Prostate gland (tissue), 2 donors: ENCODE data around the gene ABCG8.

Source experiments
- CTCF ChIP-seq, 4 experiments: fragments of 200-600 bp in 2 of 4; fragments of 450-650 bp in 2 of 4; sonication (generic) in 2 of 4; IDR thresholded peaks; 1 replicate in 3 of 4; 2 replicates in 1 of 4; pipeline ENCODE4 v1.5.1; 2016 to 2019; ENCODE audit warnings: antibody characterized with exemption in 4 of 4, mild to moderate bottlenecking in 2 of 4, moderate library complexity in 2 of 4
- POLR2A ChIP-seq: fragments of 450-650 bp; IDR thresholded peaks from one replicate; pipeline ENCODE4 v1.6.1; 2016; ENCODE audit warnings: antibody characterized with exemption, mild to moderate bottlenecking

- TF ChIP-seq CTCF (IDR thresholded peaks at IDR 0.05): no peak
- no peak for TF ChIP-seq POLR2A
Measured at GRCh38 chr2:43925431-43925830, 86.7 kb downstream of the ABCG8 start.
